Neural cell (in vitro differentiated cells): ENCODE measurements around the gene DTD2. TPM values are rescaled to one million over a fixed set of nuclear protein-coding genes. Genes with fewer than 3 reads are reported as not detected.

Source experiments
- H2AFZ ChIP-seq: fragments of 200-600, 300-800 bp; sonication (generic), shearing (Covaris generic); 2 replicates; pipeline ENCODE4 v1.6.0; 2014; ENCODE audit warnings: low read depth, mild to moderate bottlenecking, antibody characterized with exemption, low read length, moderate library complexity
- H3F3A ChIP-seq: fragments of 200-600 bp; shearing (Covaris generic); 2 replicates; pipeline ENCODE4 v1.6.1; 2016; ENCODE audit warnings: mild to moderate bottlenecking, moderate library complexity, mixed read lengths, antibody characterized with exemption, low read length; ENCODE audit not compliant: insufficient read depth, poor library complexity, severe bottlenecking
- H3K27ac ChIP-seq: fragments of 200-600, 300-800 bp; sonication (generic), shearing (Covaris generic); 2 replicates; pipeline ENCODE4 v1.5.1; 2014; ENCODE audit warnings: mild to moderate bottlenecking, low read length, moderate library complexity
- H3K27me3 ChIP-seq: fragments of 300-800, 200-600 bp; sonication (generic), shearing (Covaris generic); 2 replicates; pipeline ENCODE4 v1.6.0; 2014; ENCODE audit warnings: mild to moderate bottlenecking, low read depth, low read length, moderate library complexity; ENCODE audit not compliant: insufficient read depth
- H3K36me3 ChIP-seq: fragments of 300-800, 200-600 bp; sonication (generic), shearing (Covaris generic); 2 replicates; pipeline ENCODE4 v1.5.1; 2014; ENCODE audit warnings: mild to moderate bottlenecking, antibody characterized with exemption, low read length, moderate library complexity; ENCODE audit not compliant: insufficient read depth
- H3K4me2 ChIP-seq: fragments of 300-800, 200-600 bp; sonication (generic), shearing (Covaris generic); 2 replicates; pipeline ENCODE4 v1.6.0; 2014; ENCODE audit warnings: mild to moderate bottlenecking, low read length
- H3K4me3 ChIP-seq: fragments of 300-800, 200-600 bp; sonication (generic), shearing (Covaris generic); 2 replicates; pipeline ENCODE4 v1.5.1; 2014; ENCODE audit warnings: mild to moderate bottlenecking, low read length, moderate library complexity
- H3K79me2 ChIP-seq: fragments of 200-600 bp; shearing (Covaris generic); replicated peaks from 2 replicates; pipeline ENCODE4 v1.6.0; 2014; ENCODE audit warnings: mild to moderate bottlenecking, low read length, moderate library complexity; ENCODE audit not compliant: insufficient read depth
- H3K9ac ChIP-seq: fragments of 300-800, 200-600 bp; sonication (generic), shearing (Covaris generic); 2 replicates; pipeline ENCODE4 v1.6.1; 2016; ENCODE audit warnings: mild to moderate bottlenecking, low read length, mixed read lengths
- H3K9me2 ChIP-seq: fragments of 200-600 bp; shearing (Covaris generic); 2 replicates; pipeline ENCODE4 v1.6.1; 2016; ENCODE audit warnings: mild to moderate bottlenecking, low read length, mixed read lengths; ENCODE audit not compliant: insufficient read depth
- H3K9me3 ChIP-seq: fragments of 200-600, 300-800 bp; sonication (generic), shearing (Covaris generic); 2 replicates; pipeline ENCODE4 v1.6.1; 2016; ENCODE audit warnings: mild to moderate bottlenecking, mixed run types, low read length, moderate library complexity, mixed read lengths
- H4K20me1 ChIP-seq: fragments of 200-600 bp; shearing (Covaris generic); 2 replicates; pipeline ENCODE4 v1.6.1; 2016; ENCODE audit warnings: mild to moderate bottlenecking, mixed run types; ENCODE audit not compliant: insufficient read depth
- EP300 ChIP-seq: fragments of 450-650 bp; conservative IDR thresholded peaks from 2 replicates; pipeline ENCODE4 v1.6.1; 2014; ENCODE audit warnings: antibody characterized with exemption, mild to moderate bottlenecking, moderate library complexity; ENCODE audit not compliant: poor library complexity, severe bottlenecking
- MXI1 ChIP-seq: fragments of 450-650 bp; conservative IDR thresholded peaks from 2 replicates; pipeline ENCODE4 v1.6.1; 2014; ENCODE audit warnings: antibody characterized with exemption, mild to moderate bottlenecking; ENCODE audit not compliant: poor library complexity, severe bottlenecking
- POLR2AphosphoS5 ChIP-seq: IDR thresholded peaks from 2 replicates; pipeline ENCODE4 v1.6.1; 2012
- RAD21 ChIP-seq: fragments of 450-650 bp; conservative IDR thresholded peaks from 2 replicates; pipeline ENCODE4 v1.6.1; 2014; ENCODE audit warnings: antibody characterized with exemption, mild to moderate bottlenecking, moderate library complexity
- SMC3 ChIP-seq: fragments of 450-650 bp; conservative IDR thresholded peaks from 2 replicates; pipeline ENCODE4 v1.6.1; 2014; ENCODE audit warnings: antibody characterized with exemption, mild to moderate bottlenecking, moderate library complexity; ENCODE audit not compliant: poor library complexity
- TAF1 ChIP-seq: IDR thresholded peaks from 2 replicates; pipeline ENCODE4 v1.6.1; 2012; ENCODE audit warnings: low read depth
- polyA plus RNA-seq: library from polyadenylated mRNA; depleted of rRNA; stranded (reverse); fragments of >200 nt; gene quantifications from 2 replicates; pipeline ENCODE4 v1.2.3, GENCODE V29; 2014
- TF ChIP-seq, protein P1 (sequence below): IDR thresholded peaks from 2 replicates; pipeline ENCODE4 v1.6.1; 2012; ENCODE audit warnings: borderline replicate concordance
- TF ChIP-seq, protein P2 (sequence below): fragments of 450-650 bp; IDR thresholded peaks from 2 replicates; pipeline ENCODE4 v1.5.1; 2014; ENCODE audit warnings: antibody characterized with exemption, mild to moderate bottlenecking, moderate library complexity; ENCODE audit not compliant: poor library complexity, severe bottlenecking

The DTD2 gene
- polyA plus RNA-seq, 1 donor from 2014 or later = 38.8 TPM

DNA sequence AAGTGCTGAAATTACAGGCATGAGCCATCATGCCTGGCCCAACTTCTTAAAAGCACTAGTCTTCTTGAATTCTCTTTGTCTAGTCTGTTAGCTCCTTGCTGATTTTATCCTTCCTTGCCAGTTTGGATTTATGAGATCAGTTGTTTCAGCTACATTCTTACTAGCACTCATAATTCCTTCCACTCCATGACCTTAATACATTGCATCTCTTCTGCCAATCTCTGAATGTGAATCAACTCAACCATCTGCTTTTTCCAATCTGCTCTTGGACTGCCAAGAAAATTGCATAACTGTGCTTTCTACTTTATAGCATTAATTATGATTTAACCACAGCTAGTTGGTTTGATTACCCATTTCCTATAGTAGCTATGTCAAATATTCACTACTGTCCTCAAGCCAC lies 22.0 kb downstream of the DTD2 start:
- Histone ChIP-seq H3K79me2 (no peaks in the 10 kb centered on the region), H3K4me3 (no peak overlapping the region), H3K9me3 (no peaks in the 10 kb centered on the region), H3K9ac (no peak overlapping the region), H3K27me3 (no peaks in the 10 kb centered on the region), H3K4me2 (no peak overlapping the region), H3K9me2 (no peaks in the 10 kb centered on the region), H3K27ac (no peak overlapping the region), H4K20me1 (no peaks in the 10 kb centered on the region), H3F3A (no peaks in the 10 kb centered on the region), H2AFZ (no peak overlapping the region), H3K36me3 (no peaks in the 10 kb centered on the region)
- no peak for TF ChIP-seq EP300
- no peak for TF ChIP-seq TAF1
- no peak for TF ChIP-seq RAD21
- TF ChIP-seq, protein P1, sequence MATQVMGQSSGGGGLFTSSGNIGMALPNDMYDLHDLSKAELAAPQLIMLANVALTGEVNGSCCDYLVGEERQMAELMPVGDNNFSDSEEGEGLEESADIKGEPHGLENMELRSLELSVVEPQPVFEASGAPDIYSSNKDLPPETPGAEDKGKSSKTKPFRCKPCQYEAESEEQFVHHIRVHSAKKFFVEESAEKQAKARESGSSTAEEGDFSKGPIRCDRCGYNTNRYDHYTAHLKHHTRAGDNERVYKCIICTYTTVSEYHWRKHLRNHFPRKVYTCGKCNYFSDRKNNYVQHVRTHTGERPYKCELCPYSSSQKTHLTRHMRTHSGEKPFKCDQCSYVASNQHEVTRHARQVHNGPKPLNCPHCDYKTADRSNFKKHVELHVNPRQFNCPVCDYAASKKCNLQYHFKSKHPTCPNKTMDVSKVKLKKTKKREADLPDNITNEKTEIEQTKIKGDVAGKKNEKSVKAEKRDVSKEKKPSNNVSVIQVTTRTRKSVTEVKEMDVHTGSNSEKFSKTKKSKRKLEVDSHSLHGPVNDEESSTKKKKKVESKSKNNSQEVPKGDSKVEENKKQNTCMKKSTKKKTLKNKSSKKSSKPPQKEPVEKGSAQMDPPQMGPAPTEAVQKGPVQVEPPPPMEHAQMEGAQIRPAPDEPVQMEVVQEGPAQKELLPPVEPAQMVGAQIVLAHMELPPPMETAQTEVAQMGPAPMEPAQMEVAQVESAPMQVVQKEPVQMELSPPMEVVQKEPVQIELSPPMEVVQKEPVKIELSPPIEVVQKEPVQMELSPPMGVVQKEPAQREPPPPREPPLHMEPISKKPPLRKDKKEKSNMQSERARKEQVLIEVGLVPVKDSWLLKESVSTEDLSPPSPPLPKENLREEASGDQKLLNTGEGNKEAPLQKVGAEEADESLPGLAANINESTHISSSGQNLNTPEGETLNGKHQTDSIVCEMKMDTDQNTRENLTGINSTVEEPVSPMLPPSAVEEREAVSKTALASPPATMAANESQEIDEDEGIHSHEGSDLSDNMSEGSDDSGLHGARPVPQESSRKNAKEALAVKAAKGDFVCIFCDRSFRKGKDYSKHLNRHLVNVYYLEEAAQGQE = no peak
- TF ChIP-seq, protein P2, sequence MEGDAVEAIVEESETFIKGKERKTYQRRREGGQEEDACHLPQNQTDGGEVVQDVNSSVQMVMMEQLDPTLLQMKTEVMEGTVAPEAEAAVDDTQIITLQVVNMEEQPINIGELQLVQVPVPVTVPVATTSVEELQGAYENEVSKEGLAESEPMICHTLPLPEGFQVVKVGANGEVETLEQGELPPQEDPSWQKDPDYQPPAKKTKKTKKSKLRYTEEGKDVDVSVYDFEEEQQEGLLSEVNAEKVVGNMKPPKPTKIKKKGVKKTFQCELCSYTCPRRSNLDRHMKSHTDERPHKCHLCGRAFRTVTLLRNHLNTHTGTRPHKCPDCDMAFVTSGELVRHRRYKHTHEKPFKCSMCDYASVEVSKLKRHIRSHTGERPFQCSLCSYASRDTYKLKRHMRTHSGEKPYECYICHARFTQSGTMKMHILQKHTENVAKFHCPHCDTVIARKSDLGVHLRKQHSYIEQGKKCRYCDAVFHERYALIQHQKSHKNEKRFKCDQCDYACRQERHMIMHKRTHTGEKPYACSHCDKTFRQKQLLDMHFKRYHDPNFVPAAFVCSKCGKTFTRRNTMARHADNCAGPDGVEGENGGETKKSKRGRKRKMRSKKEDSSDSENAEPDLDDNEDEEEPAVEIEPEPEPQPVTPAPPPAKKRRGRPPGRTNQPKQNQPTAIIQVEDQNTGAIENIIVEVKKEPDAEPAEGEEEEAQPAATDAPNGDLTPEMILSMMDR = no peak

- no peaks in the 10 kb centered on the region for H3F3A ChIP-seq
- H3K4me2 ChIP-seq = no peak overlapping the region
- no peaks in the 10 kb centered on the region for H3K36me3 ChIP-seq
- TF ChIP-seq, protein P2 = no peak
- TF ChIP-seq EP300 (no peak), RAD21 (no peak), POLR2AphosphoS5 (no peak), TAF1 (no peak), SMC3 (no peak), MXI1 (no peak)
- no peak overlapping the region for H3K27ac ChIP-seq
- no peak overlapping the region for H2AFZ ChIP-seq
- H3K4me3 ChIP-seq = no peak overlapping the region
- H3K9me2 ChIP-seq = no peaks in the 10 kb centered on the region
- H3K79me2 ChIP-seq = no peaks in the 10 kb centered on the region
- no peaks in the 10 kb centered on the region for H3K27me3 ChIP-seq
- no peaks in the 10 kb centered on the region for H4K20me1 ChIP-seq
- no peak overlapping the region for H3K9ac ChIP-seq
- H3K9me3 ChIP-seq = no peaks in the 10 kb centered on the region
These were observed 26.6 kb downstream of the DTD2 start for GRCh38 chr14:31430634-31431264.
